Type B pancreatic cell (in vitro differentiated cells): ENCODE measurements around the gene PARD3B. TPM values are rescaled to one million over a fixed set of nuclear protein-coding genes. Genes with fewer than 3 reads are reported as not detected.
A peak's percentile ranks its signal among the peaks of the same experiment; 100 is the strongest.

Experiments
- DNase-seq: peaks from one replicate; pipeline ENCODE4 v3.0.0; 2021; ENCODE audit warnings: mixed read lengths; ENCODE audit not compliant: unreplicated experiment; ENCODE audit errors: extremely low spot score
- H3K27ac Mint-ChIP-seq: 2 replicates; pipeline ENCODE4 v1.8.0; 2021; ENCODE audit warnings: mild to moderate bottlenecking, mixed read lengths
- H3K27me3 Mint-ChIP-seq: 2 replicates; pipeline ENCODE4 v1.8.0; 2021; ENCODE audit warnings: mixed read lengths
- H3K36me3 Mint-ChIP-seq: 2 replicates; pipeline ENCODE4 v1.8.0; 2021; ENCODE audit warnings: mixed read lengths
- H3K4me1 Mint-ChIP-seq: one replicate; pipeline ENCODE4 v1.8.0; 2021; ENCODE audit warnings: mixed read lengths; ENCODE audit not compliant: unreplicated experiment
- H3K4me3 Mint-ChIP-seq: 2 replicates; pipeline ENCODE4 v1.8.0; 2021; ENCODE audit warnings: mild to moderate bottlenecking, mixed read lengths
- H3K9me3 Mint-ChIP-seq: 2 replicates; pipeline ENCODE4 v1.8.0; 2021; ENCODE audit warnings: mixed read lengths
- total RNA-seq: library from RNA; stranded (reverse); gene quantifications from 2 replicates; pipeline ENCODE4 v1.2.1, GENCODE V29; 2021; ENCODE audit warnings: low replicate concordance
- TF ChIP-seq, protein P1 (sequence below): fragments of 200-600 bp; sonication (generic); conservative IDR thresholded peaks from 2 replicates; pipeline ENCODE4 v1.5.0; 2021; ENCODE audit warnings: antibody characterized with exemption, mild to moderate bottlenecking

PARD3B gene
- total RNA-seq, 1 donor from 2014 or later: 15.9 TPM

DNA sequence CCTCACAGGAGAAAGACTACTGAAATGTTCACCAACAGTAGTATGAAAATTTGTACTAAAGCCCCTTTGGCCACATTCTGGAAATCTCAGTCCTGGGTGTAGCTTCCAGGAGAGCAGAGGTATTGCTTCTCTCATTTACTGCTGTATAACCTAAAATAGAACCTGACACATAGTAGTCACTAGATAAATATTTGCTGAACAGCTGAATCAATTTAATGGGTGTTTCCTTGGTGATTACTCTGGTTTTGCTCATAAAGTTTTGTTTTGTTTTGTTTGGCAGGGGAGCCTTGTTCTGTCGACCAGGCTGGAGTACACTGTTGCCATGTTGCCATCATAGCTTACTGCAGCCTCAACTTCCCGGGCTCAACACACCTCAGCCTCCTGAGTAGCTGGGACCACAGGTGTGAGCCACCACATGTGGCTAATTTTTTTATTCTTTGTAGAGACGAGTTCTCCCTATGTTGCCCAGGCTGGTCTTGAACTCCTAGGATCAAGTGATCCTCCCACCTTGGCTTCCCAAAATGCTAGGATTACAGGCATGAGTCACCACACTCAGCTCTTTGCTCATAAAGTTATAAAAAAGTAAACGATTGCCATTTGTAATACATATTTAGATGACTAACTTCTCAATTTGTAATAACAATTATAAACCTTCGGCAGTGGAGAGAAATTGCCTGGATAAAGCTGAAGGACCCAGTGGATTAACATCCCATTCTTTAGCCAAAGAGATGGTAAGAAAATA is 11.5 kb upstream of the PARD3B start:
- H3K9me3 Mint-ChIP-seq: peaks cover 4% of the 10 kb centered on the region
- no peak overlapping the region for H3K4me3 Mint-ChIP-seq
- no peaks in the 10 kb centered on the region for H3K4me1 Mint-ChIP-seq
- DNase-seq: no peak
- no peaks in the 10 kb centered on the region for H3K27me3 Mint-ChIP-seq
- TF ChIP-seq, protein P1, sequence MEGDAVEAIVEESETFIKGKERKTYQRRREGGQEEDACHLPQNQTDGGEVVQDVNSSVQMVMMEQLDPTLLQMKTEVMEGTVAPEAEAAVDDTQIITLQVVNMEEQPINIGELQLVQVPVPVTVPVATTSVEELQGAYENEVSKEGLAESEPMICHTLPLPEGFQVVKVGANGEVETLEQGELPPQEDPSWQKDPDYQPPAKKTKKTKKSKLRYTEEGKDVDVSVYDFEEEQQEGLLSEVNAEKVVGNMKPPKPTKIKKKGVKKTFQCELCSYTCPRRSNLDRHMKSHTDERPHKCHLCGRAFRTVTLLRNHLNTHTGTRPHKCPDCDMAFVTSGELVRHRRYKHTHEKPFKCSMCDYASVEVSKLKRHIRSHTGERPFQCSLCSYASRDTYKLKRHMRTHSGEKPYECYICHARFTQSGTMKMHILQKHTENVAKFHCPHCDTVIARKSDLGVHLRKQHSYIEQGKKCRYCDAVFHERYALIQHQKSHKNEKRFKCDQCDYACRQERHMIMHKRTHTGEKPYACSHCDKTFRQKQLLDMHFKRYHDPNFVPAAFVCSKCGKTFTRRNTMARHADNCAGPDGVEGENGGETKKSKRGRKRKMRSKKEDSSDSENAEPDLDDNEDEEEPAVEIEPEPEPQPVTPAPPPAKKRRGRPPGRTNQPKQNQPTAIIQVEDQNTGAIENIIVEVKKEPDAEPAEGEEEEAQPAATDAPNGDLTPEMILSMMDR: no peak
- no peaks in the 10 kb centered on the region for H3K36me3 Mint-ChIP-seq
- no peak overlapping the region for H3K27ac Mint-ChIP-seq

DNA sequence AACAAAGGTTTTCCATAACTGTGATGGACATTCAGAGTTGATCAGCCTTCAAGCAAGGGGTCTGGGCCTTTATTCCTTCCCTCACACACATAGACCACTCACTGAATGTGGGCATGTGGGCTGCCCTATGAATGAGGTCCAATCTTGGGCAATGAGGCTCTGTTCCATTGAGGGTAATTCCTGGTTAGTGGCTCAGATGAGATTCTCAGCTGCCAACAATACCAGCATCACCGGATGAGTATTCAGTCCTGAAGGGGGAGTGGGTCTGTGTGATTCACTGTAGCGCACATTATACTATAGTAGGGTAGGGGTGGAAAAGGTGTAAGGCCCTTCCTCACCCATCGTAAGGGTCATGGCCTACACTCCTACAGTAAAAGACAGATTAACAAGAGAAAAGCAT is 9.9 kb upstream of the PARD3B start:
- H3K27ac Mint-ChIP-seq: no peak overlapping the region
- TF ChIP-seq, protein P1: no peak

DNA sequence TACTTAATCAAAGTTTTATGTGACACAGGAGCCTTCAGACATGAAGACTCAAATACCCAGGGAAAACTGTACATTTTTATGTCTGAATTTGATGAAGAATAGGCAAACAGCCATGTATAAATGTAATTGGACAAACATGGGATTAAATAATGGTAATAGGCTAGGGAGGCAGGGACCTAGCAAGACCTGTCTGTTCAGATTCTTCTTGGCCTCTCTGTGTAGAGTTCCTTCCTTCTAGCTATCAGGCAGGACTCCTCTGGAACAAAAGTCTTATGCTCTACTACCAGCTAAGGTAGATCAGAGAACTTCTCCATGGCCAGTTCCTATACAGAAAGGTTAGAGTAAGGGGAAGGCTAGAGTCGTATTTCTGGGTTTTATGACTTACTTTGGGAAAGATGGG is 9.5 kb upstream of the PARD3B start:
- Mint-ChIP-seq H3K4me3 (no peak overlapping the region), H3K27me3 (no peaks in the 10 kb centered on the region), H3K27ac (peak overlapping the region; percentile 9), H3K9me3 (peaks cover 4% of the 10 kb centered on the region), H3K36me3 (no peaks in the 10 kb centered on the region), H3K4me1 (no peaks in the 10 kb centered on the region)
- TF ChIP-seq, protein P1: no peak
- no peak for DNase-seq

More for the DNA sequence above, 9.9 kb upstream of the PARD3B start:
- H3K4me3 Mint-ChIP-seq: no peak overlapping the region
- H3K27me3 Mint-ChIP-seq: no peaks in the 10 kb centered on the region
- H3K4me1 Mint-ChIP-seq: no peaks in the 10 kb centered on the region
- peaks cover 4% of the 10 kb centered on the region for H3K9me3 Mint-ChIP-seq
- no peaks in the 10 kb centered on the region for H3K36me3 Mint-ChIP-seq
- DNase-seq: no peak

DNA sequence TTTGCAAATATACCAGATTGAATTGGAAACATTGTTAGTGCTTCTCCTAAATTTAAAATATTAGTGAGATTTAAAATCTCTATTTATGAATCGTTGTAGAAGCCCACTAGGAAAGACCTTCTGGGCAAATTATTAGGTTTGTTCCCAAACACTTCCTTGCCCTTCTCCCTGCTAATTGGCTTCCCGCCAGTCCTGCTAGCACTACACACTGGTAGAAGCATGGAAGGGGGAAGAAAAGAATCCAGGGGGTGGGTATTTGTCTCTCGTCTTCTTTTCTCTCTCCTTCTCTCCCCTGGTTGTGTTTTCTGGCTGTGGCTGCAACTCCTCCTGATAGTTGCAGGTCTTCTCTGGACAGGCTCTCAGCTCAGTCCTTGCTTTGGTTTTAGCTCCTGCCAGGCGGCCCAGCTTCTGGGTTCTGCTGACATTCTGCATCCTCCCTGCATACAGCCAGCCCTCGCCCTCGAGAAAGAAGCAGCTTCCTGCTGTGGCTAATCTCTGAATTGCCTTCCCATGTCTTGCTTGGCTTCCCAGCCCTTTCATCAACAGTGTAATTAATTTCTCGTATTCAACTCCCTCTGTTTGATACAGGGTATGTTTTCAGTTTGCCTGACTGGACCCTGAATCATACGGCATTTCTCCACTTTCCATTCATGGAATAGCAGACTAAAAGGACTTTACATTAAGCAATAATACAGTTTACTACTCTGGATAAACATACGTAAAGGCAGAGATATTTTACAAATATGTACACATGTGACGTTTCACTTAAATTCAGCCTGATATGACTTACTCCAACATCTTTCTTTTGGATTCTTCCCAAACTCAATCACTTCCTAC is 6.9 kb upstream of the PARD3B start:
- H3K9me3 Mint-ChIP-seq: peaks cover 4% of the 10 kb centered on the region
- no peaks in the 10 kb centered on the region for H3K27me3 Mint-ChIP-seq
- TF ChIP-seq, protein P1: no peak
- no peak overlapping the region for H3K27ac Mint-ChIP-seq
- no peaks in the 10 kb centered on the region for H3K4me1 Mint-ChIP-seq
- H3K4me3 Mint-ChIP-seq: no peak overlapping the region
- no peaks in the 10 kb centered on the region for H3K36me3 Mint-ChIP-seq
- DNase-seq: no peak

DNA sequence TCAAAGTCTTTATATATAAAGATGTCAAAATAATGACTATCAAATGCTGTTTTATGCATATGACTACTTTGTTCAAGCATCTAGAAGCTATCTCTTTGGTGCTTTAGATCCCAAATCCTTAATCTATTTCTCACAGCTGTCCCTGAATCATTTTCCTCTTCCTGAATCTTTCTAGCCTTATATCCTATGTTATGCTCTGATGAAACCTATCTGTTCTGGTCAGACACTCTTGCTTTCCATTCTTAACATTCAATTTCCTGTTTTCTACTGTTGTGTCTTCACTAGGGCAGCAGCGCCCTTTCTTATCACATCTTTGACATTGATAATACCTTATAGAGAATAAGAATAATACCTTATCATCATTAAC is 6.3 kb upstream of the PARD3B start:
- Mint-ChIP-seq H3K4me3 (no peak overlapping the region), H3K9me3 (peaks cover 4% of the 10 kb centered on the region), H3K27me3 (peaks cover 1% of the 10 kb centered on the region), H3K36me3 (no peaks in the 10 kb centered on the region), H3K4me1 (no peaks in the 10 kb centered on the region), H3K27ac (no peak overlapping the region)
- TF ChIP-seq, protein P1: no peak
- no peak for DNase-seq
